Measurements from ENCODE around the gene COX17. TPM values are rescaled to one million over a fixed set of nuclear protein-coding genes. Genes with fewer than 3 reads are reported as not detected.

Gene COX17
- total RNA-seq, 4 donors from 2014 or later, result 3.1 to 56.5 (median 23.1) TPM

DNA sequence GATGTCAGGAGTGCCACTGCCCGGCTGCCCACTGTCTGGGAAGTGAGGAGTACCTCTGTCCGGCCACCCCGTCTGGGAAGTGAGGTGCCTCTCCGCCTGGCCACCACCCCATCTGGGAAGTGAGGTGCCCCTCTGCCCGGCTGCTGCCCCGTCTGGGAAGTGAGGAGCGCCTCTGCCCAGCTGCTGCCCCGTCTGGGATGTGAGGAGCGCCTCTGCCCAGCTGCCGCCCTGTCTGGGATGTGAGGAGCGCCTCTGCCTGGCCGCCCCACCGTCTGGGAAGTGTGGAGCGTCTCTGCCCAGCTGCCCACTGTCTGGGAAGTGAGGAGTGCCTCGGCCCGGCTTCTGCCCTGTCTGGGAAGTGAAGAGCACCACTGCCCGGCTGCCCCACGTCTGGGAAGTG, 3.3 kb downstream of the COX17 start:
- peaks cover 0 to 8% of the 10 kb centered on the region in 2 donors for H3K4me1 ChIP-seq
- TF ChIP-seq POLR2A (IDR thresholded peaks at IDR 0.05) (no peak), CTCF (IDR thresholded peaks at IDR 0.05) (no peak)
- no peak overlapping the region for H3K27ac ChIP-seq
- H3K4me3 ChIP-seq, result no peak overlapping the region
- no peaks in the 10 kb centered on the region for H3K36me3 ChIP-seq
- H3K27me3 ChIP-seq, result no peaks in the 10 kb centered on the region
- no peaks in the 10 kb centered on the region for H3K9me3 ChIP-seq
- intact Hi-C loops (cut with DNase I; ENCODE audit: low total_unique reads), result no loop called here
- DNase-seq, result no peak

GRCh38 chr3:119672776-119673175, 4.4 kb downstream of the COX17 start:
- Histone ChIP-seq H3K9me3 (no peaks in the 10 kb centered on the region), H3K36me3 (no peaks in the 10 kb centered on the region), H3K4me3 (no peak overlapping the region), H3K27ac (peak overlapping the region in 1 of 2 donors; percentile 44), H3K4me1 (peaks cover 0 to 8% of the 10 kb centered on the region in 2 donors), H3K27me3 (no peaks in the 10 kb centered on the region)
- TF ChIP-seq POLR2A (IDR thresholded peaks at IDR 0.05) (no peak), CTCF (IDR thresholded peaks at IDR 0.05) (no peak)
- DNase-seq, result no peak
- intact Hi-C loops (cut with DNase I; ENCODE audit: low total_unique reads), result no loop called here

GRCh38 chr3:119669906-119670570, 7.2 kb downstream of the COX17 start:
- Histone ChIP-seq H3K9me3 (no peaks in the 10 kb centered on the region), H3K4me1 (no peaks in the 10 kb centered on the region), H3K27me3 (no peaks in the 10 kb centered on the region), H3K27ac (peak overlapping the region; percentile 16 to 65), H3K36me3 (no peaks in the 10 kb centered on the region), H3K4me3 (no peak overlapping the region)
- intact Hi-C loops (cut with DNase I; ENCODE audit: low total_unique reads), result no loop called here
- no peak for DNase-seq
- TF ChIP-seq POLR2A (IDR thresholded peaks at IDR 0.05) (no peak), CTCF (IDR thresholded peaks at IDR 0.05) (no peak)

DNA sequence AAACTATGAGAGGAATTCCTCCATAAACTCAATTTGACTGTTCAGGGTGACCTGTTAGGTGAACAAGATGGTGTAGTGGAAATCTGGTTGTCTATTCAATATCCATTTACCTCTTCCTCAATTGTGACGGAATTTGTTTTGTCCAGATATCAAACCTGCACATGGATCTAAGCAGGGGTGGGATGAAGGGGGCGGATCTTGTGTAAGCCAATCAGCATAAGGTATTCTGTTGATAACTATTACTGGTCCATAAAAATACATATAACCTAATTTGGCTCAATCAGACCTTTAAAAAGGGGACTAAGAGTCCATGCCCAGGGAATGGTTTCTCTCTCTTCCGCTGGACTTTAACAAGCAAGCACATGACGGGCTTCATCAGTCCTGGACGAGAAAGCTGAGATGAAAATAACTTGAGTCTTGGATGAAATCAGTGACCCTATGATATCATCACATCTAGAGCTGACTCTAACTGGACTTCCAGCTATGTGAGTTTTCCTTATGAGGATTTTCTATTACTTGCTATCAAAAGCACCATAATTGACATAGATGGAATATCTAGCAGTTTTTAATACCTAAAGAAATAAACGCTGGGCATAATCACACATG, 11.1 kb downstream of the COX17 start:
- DNase-seq, result no peak
- Histone ChIP-seq H3K27ac (peak overlapping the region; percentile 69 to 71), H3K4me3 (no peak overlapping the region), H3K27me3 (no peaks in the 10 kb centered on the region), H3K4me1 (no peaks in the 10 kb centered on the region), H3K9me3 (no peaks in the 10 kb centered on the region), H3K36me3 (no peaks in the 10 kb centered on the region)
- TF ChIP-seq CTCF (IDR thresholded peaks at IDR 0.05) (no peak), POLR2A (IDR thresholded peaks at IDR 0.05) (no peak)
- intact Hi-C loops (cut with DNase I; ENCODE audit: low total_unique reads), result no loop called here

- TF ChIP-seq POLR2A (IDR thresholded peaks at IDR 0.05) (no peak), CTCF (IDR thresholded peaks at IDR 0.05) (no peak)
- DNase-seq, result no peak
- Histone ChIP-seq H3K27ac (peak overlapping the region; percentile 69 to 71), H3K4me3 (no peak overlapping the region), H3K27me3 (no peaks in the 10 kb centered on the region), H3K9me3 (no peaks in the 10 kb centered on the region), H3K4me1 (no peaks in the 10 kb centered on the region), H3K36me3 (no peaks in the 10 kb centered on the region)
- intact Hi-C loops (cut with DNase I; ENCODE audit: low total_unique reads), result no loop called here
These were observed 12.3 kb downstream of the COX17 start for GRCh38 chr3:119664850-119665379.

Measured in uterus (tissue), 4 donors.